Activated CD4-positive, CD25-positive, alpha-beta regulatory T cell (primary cell): ENCODE data around the gene PXDN.

Experiments used
- DNase-seq, 4 experiments: peaks; one replicate each; lab custom pipeline; 2025; lab: John Stamatoyannopoulos, UW

PXDN gene

GRCh38 chr2:1598041-1598710 lies 146.1 kb downstream of the PXDN start:
- DNase-seq: no peak

DNA sequence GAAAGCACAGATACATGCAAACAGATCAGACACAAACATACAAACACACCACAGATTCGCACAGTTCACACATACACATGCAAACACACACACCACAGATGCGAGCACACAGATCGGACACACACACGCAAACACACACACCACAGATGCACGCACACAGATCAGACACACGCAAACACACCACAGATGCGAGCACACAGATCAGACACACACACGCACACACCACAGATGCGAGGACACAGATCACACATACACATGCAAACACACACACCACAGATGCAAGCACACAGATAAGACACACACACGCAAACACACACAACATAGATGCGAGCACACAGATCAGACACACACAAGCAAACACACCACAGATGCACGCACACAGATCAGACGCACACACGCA lies 149.0 kb downstream of the PXDN start:
- no peak for DNase-seq

DNA sequence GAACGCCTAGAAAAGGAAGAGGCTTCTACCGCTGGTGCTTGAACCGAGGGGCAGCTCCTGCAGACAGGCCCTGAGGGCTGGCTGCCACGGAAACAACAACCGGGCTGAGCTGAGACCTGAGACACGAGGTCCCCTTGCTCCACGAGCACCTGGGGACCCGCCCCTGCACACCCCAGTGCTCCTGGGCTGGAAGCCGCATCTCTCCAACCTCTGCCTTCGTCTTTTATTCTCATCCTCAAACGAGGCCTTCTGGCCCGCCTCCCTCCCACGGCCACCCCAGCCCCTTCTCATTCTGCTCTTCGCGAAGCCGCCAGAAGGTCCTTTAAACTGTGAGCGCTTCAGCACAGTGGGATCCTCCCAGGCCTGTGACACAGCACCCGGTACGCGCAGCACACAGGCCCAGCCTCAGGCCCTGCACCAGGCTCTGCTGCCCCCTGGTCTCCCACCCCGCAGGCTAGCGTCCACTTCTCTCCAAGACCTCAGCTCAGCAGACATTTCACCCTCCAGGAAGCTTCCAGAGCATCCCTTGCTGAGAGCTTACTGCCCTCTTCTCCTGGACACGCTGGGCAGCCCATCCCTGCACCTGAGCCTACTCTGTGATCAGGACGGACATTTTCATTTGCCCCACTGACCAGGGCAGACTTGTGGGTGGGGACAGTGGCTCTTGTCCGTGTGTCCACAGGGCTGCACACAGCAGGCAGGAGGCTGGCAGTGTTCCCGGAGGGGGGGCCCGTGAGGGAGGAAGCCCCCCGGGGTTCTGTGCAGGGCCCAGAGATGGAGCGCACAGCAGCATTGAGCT lies 149.7 kb downstream of the PXDN start:
- DNase-seq: no peak

DNA sequence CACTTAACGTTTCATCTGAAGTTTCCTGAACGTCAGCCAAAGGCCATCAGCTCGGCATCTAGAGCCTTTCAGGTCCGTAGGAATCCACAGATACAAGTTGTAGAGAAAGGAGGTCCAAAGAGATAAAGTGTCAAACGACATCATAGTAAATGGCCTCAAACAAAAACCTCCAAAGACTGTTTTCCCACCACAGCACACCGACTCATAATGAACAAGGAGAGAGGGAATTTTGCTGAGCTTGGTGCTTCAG lies 150.3 kb downstream of the PXDN start:
- DNase-seq: no peak

GRCh38 chr2:1593371-1594122 lies 150.8 kb downstream of the PXDN start:
- no peak for DNase-seq

DNA sequence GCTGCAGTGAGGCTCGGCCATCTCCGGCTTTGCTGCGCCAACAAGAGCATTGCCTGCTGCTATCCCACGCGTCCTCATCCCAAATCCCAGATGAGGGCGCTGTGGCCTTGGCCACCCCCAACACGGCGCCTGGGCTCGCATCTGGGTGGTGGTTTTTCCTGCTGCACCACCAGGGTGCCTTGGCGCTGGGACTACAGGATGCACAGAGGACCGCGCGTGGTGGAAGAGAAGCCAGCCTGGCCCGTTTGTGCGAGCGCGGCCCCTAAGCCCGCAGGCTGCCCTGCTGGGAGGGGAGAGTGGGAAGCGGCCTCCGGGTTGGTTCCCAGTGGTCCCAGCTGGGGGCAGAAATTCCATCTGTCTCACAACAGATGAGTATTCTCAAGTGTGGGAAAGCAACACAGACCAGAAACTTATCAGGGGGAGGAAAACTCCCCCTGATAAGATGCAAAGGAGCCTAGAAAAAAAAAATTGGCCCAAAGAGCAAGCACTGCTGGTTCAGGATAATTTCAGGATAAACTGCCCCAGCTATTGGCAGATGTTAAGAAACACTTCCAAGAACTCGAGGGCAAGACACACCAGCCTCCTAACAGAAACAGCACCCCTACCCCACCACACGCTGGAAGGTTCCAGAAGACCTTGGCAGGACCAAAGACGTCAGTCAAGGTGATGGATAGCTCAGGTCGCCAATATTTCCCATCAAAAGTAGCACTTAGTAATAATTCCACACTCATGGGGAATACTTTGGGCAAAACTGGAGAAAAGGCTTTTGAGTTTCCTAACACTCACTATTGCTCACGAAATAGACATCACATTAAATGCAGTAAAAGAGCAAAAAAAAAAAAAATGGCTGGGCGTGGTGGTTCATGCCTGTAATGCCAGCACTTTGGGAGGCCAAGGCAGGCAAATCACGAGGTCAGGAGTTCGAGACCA lies 152.1 kb downstream of the PXDN start:
- no peak for DNase-seq

GRCh38 chr2:1591461-1591770 lies 152.9 kb downstream of the PXDN start:
- DNase-seq: no peak

- DNase-seq: no peak
Measured at GRCh38 chr2:1590596-1591460, 153.5 kb downstream of the PXDN start.

DNA sequence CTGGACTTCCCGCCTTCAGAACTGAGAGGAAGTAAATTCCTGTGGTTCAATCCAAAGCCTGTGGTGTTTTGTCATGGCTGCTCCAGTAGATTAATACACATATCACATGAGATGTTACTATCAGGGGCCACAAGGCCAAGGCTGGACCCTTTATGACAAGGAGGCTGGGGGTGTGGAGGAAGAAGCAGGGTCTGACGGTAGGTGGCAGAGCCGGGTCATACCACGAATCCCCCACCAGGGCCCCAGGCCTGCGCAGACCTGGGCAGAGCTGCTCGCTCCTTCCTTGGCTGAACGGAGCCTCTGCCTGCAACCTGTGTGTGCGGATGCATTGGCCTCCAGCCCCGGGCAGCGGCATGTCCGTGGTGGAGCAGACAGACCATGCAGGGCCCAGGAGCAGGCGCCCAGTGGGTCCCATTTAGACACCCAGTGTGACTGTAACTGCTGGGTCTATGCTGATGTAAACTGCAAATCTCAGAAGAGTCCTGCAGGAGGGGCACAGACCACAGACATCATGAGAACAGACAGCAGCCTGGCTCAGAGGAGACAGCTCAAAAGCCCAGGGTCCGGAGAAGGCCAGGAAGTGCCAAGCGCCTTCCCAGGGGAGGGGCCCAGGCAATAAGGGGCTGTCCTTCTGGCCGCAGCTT lies 155.2 kb downstream of the PXDN start:
- DNase-seq: no peak

- no peak for DNase-seq
Measured at GRCh38 chr2:1588051-1588977, 156.0 kb downstream of the PXDN start.

DNA sequence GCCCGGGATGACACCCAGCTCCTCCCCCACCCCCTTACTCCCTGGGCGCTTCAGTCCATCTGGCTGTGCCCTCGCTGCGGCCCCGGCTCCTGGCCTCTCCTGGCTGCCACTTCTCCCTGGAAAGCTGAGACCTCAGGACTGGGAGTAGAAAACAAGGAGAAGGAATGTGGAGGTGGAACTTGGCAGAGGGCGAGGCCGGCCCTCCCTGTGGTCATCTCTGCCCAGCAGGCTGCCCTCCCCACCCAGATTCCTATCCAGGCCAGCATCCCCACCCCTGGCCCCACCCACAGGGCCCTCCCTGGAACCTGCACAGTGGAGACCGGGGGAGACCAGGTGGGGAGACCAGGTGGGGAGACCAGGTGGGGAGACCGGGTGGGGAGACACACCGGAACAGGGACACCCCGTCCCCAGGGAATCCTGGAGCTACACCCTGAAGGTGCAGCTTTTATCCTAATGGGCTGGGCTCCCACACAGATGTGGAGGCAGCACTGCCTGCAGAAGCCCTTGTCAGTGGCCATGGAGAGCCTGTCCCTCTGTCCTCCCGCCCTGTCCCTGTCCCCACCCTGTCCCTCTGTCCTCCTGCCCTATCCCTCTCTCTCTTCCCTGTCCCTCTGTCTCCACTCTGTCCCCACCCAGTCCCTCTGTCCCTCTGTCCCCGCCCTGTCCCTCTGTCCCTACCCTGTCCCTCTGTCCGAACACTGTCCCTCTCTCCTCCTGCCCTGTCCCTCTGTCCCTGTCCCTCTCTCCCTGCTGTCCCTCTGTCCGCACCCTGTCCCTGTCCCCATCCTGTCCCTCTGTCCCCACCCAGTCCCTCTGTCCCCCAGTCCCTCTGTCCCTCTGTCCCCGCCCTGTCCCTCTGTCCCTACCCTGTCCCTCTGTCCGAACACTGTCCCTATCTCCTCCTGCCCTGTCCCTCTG lies 157.1 kb downstream of the PXDN start:
- no peak for DNase-seq

GRCh38 chr2:1586251-1586922 lies 157.9 kb downstream of the PXDN start:
- no peak for DNase-seq

GRCh38 chr2:1585635-1586034 lies 158.7 kb downstream of the PXDN start:
- no peak for DNase-seq

GRCh38 chr2:1584691-1585485 lies 159.4 kb downstream of the PXDN start:
- DNase-seq: no peak

DNA sequence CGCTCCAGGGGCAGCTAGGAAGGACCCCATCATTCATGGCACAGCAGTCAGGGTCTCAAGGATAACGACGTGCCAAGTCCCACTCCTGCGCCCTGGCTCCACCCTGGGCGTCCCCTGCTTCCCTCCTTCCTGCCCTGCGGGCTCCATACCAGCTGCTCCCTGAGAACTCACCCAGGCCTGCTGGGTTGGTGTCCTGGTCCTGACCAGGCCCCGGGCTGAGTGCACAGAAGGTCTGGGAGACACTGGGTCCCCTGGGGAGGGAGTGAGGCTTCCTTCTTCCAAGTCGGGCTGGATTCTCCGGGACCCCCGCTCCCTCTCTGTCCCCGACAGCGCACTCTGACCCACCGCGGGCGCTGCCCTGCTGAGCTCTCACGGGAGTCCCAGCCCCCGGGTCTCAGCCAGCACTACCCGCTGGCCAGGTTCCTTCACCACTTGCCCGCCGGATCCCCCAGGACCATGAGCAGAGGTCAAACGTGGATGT lies 160.2 kb downstream of the PXDN start:
- DNase-seq: no peak

DNA sequence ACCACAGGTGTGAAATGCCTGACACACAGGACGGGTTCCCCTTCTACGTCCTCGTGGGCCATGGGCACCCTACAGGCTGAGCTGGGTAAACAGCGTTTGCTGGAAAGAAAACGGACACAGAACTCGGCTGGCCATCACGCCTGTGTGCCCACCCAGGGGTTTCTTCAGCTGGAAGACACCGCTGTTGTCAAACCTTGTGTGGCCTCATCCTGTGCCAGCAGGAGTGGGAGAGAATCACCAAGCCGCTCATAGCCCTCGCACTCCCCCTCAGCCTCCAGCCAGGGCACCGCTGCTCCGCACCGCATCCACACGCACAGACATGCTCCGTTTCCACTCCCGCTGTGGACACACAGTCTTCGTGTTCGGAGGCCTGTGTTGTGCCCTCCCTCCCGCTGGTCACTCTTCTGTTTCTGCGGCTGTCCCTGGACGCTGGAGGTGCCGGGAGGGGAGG lies 161.4 kb downstream of the PXDN start:
- no peak for DNase-seq
